Measurements from ENCODE around the gene NDUFC2. TPM values are rescaled to one million over a fixed set of nuclear protein-coding genes. Genes with fewer than 3 reads are reported as not detected.
"Not testable (repeated sequence)": the region's sequence is repeated elsewhere in the genome, so short reads cannot be mapped to it uniquely, and the experiment has no call there.

Gene NDUFC2
- total RNA-seq, 1 experiment from 2014 or later: 183 TPM

- in situ Hi-C loops (cut with HindIII; ENCODE audit: low sequenced_read_pairs): no loop called here
- no peak for DNase-seq (ENCODE audit: low spot score)
Observed at GRCh38 chr11:78037056-78037455, 42.6 kb downstream of the NDUFC2 start.

- in situ Hi-C loops (cut with HindIII; ENCODE audit: low sequenced_read_pairs): no loop called here
- DNase-seq (ENCODE audit: low spot score): no peak
Observed at GRCh38 chr11:78036313-78036712, 43.3 kb downstream of the NDUFC2 start.

GRCh38 chr11:78034623-78035022 lies 45.0 kb downstream of the NDUFC2 start:
- DNase-seq (ENCODE audit: low spot score): no peak
- in situ Hi-C loops (cut with HindIII; ENCODE audit: low sequenced_read_pairs): no loop called here

GRCh38 chr11:78033040-78033439 lies 46.6 kb downstream of the NDUFC2 start:
- in situ Hi-C loops (cut with HindIII; ENCODE audit: low sequenced_read_pairs): no loop called here
- DNase-seq (ENCODE audit: low spot score): no peak

GRCh38 chr11:78032090-78032489 lies 47.6 kb downstream of the NDUFC2 start:
- in situ Hi-C loops (cut with HindIII; ENCODE audit: low sequenced_read_pairs): no loop called here
- DNase-seq (ENCODE audit: low spot score): no peak

- DNase-seq (ENCODE audit: low spot score): no peak
- in situ Hi-C loops (cut with HindIII; ENCODE audit: low sequenced_read_pairs): no loop called here
Observed at GRCh38 chr11:78031629-78032028, 48.0 kb downstream of the NDUFC2 start.

- peak; percentile 90 for DNase-seq (ENCODE audit: low spot score)
- in situ Hi-C loops (cut with HindIII; ENCODE audit: low sequenced_read_pairs): no loop called here
Observed at GRCh38 chr11:78030429-78031325, 49.0 kb downstream of the NDUFC2 start.

GRCh38 chr11:78028423-78028822 lies 51.2 kb downstream of the NDUFC2 start:
- DNase-seq (ENCODE audit: low spot score); in situ Hi-C loops (cut with HindIII; ENCODE audit: low sequenced_read_pairs): not testable (repeated sequence)

- in situ Hi-C loops (cut with HindIII; ENCODE audit: low sequenced_read_pairs): no loop called here
Observed at GRCh38 chr11:78027759-78028158, 51.9 kb downstream of the NDUFC2 start.

GRCh38 chr11:78025378-78025777 lies 54.3 kb downstream of the NDUFC2 start:
- DNase-seq (ENCODE audit: low spot score): no peak
- in situ Hi-C loops (cut with HindIII; ENCODE audit: low sequenced_read_pairs): no loop called here

More at GRCh38 chr11:78027759-78028158, 51.9 kb downstream of the NDUFC2 start:
- no peak for DNase-seq (ENCODE audit: low spot score)

- no peak for DNase-seq (ENCODE audit: low spot score)
- in situ Hi-C loops (cut with HindIII; ENCODE audit: low sequenced_read_pairs): no loop called here
Observed at GRCh38 chr11:78023426-78023825, 56.2 kb downstream of the NDUFC2 start.

- in situ Hi-C loops (cut with HindIII; ENCODE audit: low sequenced_read_pairs): no loop called here
- DNase-seq (ENCODE audit: low spot score): peak; percentile 94
Observed at GRCh38 chr11:78022397-78023396, 57.0 kb downstream of the NDUFC2 start, which contains the start of gene KCTD14. Gene KCTD14, minus strand, starts transcription at chr11:78023276. Its CDS starts 27 bp downstream, at chr11:78023249.

- DNase-seq (ENCODE audit: low spot score): no peak
- in situ Hi-C loops (cut with HindIII; ENCODE audit: low sequenced_read_pairs): no loop called here
Observed at GRCh38 chr11:78021611-78022010, 58.1 kb downstream of the NDUFC2 start.

- DNase-seq (ENCODE audit: low spot score): peak; percentile 8
- in situ Hi-C loops (cut with HindIII; ENCODE audit: low sequenced_read_pairs): no loop called here
Observed at GRCh38 chr11:78020246-78020645, 59.4 kb downstream of the NDUFC2 start.

- in situ Hi-C loops (cut with HindIII; ENCODE audit: low sequenced_read_pairs): no loop called here
- no peak for DNase-seq (ENCODE audit: low spot score)
Observed at GRCh38 chr11:78019808-78020207, 59.9 kb downstream of the NDUFC2 start.

Other genes starting within 250 kb of the NDUFC2 start
- gene INTS4, start 85.2 kb downstream of the NDUFC2 start, total RNA-seq (2014; rRNA removed; shearing (Covaris generic)): 16.8 and 23.0 TPM in 2 replicates
- 9.6 and 16.9 TPM in 2 replicates for gene KCTD14, start 56.6 kb downstream of the NDUFC2 start, total RNA-seq (2014; rRNA removed; shearing (Covaris generic))
- gene THRSP, start 16.0 kb downstream of the NDUFC2 start, total RNA-seq (2014; rRNA removed; shearing (Covaris generic)): not detected in 2 replicates
- 81.4 and 92.4 TPM in 2 replicates for gene ALG8, start 59.8 kb upstream of the NDUFC2 start, total RNA-seq (2014; rRNA removed; shearing (Covaris generic))
- 3.1 and 4.3 TPM in 2 replicates for gene KCTD21, start 108.8 kb upstream of the NDUFC2 start, total RNA-seq (2014; rRNA removed; shearing (Covaris generic))
- gene USP35, start 109.1 kb upstream of the NDUFC2 start, total RNA-seq (2014; rRNA removed; shearing (Covaris generic)): 7.5 and 12.7 TPM in 2 replicates

Data from G401 (cell line).